Measurements from ENCODE around the gene GORAB.
A peak's percentile ranks its signal among the peaks of the same experiment; 100 is the strongest.

GORAB gene

DNA sequence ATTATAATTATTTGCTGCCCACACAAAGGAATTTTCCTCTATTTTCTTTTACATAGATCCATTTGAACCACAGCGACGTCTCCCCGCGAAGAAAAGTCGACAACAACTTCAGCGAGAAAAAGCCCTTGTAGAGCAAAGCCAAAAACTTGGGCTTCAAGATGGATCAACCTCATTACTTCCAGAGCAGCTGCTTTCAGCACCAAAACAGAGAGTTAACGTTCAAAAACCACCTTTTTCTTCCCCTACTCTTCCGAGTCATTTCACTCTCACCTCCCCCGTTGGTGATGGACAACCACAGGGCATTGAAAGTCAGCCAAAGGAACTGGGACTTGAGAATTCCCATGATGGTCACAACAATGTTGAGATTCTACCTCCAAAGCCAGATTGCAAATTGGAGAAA is 7.2 kb downstream of the GORAB start:
- no peak for DNase-seq

DNA sequence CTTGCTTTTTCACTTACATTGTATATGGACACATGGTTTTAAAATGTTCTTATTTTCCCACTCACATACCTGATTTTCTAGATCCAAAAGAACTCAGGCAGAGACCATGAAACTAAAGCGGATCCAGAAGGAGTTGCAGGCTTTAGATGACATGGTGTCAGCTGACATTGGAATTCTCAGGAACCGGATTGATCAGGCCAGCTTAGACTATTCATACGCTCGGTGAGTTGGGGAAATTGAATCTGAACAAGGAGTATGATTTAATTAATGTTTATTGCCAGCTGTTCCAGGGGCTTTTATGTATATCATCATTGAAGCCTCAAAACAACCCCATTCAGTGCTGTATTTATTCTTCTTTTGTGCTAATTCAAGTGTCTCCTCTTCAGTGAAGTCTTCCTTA is 12.7 kb downstream of the GORAB start:
- no peak for DNase-seq

DNA sequence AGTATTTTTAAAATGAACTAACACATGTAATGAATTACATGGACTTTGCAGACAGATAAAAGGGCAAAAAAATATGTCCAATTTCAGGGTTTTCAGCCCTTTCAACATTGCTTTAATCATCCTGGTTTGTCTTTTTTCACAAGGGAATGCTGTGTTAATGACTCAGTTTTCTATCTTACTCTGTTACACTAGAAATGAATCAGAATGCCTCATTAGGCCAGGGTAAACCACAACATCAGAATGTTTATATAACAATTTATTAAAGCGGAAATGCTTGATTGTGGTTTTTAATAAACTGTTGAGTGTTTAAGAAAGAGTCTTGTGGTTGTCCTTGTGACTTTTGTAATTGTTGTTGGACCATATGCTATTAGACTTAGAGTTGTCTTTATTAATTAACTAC is 13.5 kb downstream of the GORAB start:
- DNase-seq: no peak

DNA sequence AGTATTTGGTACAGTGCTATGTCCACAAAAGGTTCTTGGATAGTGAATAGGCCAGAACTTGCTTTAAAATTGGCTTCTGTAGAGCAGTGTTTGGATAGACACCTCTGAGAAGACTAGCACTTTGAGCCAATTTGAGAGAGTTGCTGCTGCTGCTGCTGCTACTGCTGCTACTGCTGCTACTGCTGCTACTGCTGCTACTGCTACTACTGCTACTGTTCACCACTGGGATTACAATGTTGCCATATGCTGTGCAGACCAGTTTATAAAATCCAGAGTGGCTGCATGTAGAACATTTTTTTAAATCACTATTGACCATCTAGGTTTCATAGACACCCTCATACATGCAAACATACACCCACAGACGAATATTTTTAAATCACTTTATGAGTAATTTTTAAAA is 15.3 kb downstream of the GORAB start:
- no peak for DNase-seq

DNA sequence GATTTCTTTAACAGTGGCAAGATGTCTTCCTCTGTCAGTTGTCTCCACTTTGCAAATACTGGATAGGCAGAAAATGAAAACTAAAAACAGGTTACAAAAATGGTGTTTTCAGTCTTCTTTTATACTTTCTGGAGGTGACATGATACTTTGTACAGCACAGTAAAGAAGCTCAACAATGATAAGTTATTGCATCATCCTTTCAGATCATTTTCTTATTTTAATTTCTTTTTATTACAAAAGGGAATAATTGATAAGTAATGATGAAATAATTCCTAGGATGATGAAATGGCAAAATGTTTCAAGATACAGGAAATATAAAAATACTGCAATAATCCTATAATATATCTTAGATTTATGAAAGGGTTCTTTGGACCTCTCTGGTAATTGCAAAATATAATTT is 16.5 kb downstream of the GORAB start:
- DNase-seq: no peak

DNA sequence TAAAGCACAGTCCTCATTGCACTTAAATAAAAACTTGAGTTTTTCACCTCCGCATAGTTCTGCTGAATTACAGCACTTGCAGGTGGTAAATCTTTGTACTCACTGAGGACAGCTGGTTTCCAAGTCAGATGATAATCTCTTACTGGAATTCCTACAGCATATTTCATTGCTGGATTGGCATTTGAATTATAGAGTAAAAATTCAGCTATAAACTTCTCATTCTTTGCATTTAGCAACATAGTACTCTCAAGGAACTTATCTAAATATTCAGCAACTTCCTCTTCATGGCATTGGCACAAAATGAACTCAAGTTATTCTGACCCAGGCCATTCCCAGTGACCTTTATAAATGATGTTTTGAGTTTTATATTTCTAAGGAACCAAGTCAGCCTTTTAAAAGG is 23.4 kb downstream of the GORAB start:
- no peak for DNase-seq

DNA sequence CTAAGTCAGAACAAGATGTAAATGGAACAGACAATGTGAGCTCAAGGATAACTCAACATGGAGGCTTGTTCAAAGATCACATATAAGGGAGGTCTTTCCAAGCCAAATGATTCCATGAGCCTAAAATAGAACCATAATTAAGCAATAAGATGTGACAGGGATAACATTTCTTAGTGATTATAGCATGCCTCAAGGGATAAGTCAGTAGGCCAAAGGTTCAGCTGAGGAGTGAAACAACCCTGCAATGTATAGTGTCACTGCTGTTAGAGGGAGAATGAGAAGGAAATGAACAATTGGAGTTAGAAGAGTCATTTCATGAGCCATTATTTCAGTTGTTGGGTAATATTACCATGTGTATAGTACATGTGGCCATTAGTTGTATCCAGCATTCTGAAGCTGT is 25.0 kb downstream of the GORAB start:
- no peak for DNase-seq

DNA sequence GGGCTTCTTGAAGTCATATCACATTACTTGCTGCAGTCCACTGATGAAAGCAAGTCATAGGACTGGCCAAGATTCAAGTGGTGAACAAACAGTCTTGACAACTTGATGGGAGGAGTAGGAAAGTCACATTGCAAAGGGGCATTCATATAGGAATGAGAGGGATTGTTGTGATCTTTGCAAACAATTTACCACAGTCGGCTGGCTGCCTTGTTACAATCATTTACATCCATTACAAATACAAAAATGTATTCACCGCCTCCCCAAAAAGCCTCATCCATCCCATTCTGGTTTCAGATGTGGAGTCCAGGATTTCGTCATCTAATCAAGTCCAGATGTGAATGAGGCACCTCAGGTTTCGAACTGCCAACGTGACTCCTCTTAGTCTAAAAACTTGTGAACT is 26.8 kb downstream of the GORAB start:
- no peak for DNase-seq

DNA sequence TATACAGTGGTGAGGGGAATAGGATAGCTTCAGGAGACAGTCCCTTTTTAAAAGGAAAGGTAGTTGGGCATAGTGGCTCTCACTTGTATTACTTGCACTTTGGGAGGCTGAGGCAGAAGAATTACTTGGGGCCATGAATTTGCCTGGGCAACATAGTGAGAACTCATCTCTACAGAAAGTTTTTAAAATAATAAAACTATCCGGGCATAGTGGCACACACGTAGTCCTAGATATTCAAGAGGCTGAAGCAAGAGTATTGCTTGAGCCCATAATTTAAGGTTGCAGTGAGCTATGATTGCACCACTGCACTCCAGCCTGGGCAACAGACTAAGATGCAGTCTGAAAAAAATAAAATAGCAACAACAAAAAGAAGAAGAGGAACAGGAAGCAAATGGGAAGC is 27.2 kb downstream of the GORAB start:
- DNase-seq: no peak

DNA sequence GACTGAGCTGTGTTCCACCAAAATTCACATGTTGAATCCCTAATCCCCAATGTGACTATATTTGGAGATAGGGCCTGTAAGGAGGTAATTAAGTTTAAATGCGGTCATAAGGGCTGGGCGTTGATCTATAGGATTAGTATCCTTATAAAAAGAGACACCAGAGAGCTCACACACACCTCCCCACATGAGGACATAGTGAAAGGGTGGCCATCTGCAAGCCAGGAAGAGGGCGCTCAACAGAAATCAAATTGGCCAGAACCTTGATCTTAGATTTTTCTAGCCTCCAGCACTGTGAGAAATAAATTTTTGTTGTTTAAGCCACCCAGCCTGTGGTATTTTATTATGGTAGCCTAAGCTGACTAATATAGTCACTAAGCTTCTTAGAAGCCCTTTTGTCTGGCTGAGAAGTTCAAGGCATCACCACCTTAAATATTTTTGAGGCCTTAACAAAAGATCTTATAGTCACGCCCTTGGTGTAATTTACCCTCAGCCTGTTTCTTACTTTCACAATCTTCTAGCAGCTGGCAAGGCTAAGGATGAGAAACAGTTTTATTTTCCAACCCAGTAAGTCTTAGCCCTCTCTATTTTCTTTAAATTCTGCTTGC is 28.8 kb downstream of the GORAB start:
- no peak for DNase-seq

DNA sequence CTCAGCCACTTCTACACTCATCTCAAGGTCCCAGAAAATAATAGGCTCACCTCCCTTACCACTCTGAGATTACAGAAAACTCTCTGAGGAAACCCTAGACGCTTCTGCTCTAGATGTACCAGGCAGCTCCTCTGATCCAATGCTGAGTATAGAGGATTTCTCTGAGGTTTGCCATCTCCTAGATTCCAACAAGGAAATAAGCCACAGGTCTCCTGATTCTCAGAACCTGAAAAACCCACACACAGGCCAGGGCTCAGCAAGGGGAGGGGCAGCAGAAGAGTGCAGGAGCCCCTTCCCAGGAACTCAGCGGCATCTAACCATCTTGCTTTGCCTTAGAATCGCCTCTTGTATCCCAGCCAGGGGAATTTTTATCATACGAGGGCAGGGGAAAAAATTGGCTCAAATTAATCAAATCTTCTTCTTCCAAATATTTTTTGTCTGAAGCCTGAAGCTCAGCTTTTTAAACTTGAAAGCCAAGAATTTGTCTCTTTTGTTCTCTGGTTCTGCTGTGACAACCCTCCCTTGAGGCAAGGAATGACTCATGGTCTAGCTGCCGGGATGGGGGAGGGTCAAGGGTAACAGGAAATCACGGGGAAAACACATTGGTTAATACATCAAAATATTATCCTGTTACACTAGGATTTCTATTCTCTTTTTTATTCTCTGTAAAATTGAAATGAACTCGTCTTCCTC is 30.8 kb downstream of the GORAB start:
- DNase-seq: peak; percentile 82

DNA sequence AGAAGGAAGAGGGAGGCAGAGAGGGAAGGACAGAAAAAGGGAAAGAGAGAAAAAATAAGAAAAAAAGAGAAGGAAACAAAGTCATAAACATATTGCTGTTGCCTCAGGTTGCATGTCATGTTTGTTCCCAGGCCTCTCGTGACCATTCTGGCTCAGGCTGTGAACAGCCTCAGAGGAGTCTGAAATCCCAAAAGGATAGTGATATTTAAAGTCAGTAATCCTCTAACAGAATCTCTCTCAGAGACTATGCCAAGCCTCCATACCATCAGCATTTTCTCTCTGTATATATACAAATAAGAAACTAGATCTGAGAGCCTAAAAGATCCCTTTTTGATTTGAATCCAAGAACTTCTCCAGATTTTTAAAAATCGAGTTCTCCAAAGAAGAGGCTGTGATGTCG is 35.2 kb downstream of the GORAB start:
- DNase-seq: no peak

DNA sequence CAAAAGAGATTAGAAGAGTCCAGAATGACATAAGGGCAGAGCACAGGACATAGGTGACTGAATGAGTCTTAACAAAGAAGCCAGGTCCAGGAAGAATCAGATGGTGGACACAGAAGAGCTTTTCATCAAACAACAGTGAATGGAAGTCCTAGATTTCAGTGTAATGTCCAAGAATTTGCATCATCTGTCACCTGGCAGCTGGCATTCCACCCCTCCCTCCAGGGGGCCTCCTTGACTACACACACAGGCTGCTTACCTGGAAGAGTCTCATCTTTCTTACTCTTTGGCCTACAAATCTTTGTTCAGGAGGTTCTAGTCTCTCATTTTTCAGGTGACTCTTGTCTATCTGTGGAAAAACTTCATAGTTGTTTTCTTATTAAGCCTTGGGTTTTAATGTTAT is 36.2 kb downstream of the GORAB start:
- no peak for DNase-seq

DNA sequence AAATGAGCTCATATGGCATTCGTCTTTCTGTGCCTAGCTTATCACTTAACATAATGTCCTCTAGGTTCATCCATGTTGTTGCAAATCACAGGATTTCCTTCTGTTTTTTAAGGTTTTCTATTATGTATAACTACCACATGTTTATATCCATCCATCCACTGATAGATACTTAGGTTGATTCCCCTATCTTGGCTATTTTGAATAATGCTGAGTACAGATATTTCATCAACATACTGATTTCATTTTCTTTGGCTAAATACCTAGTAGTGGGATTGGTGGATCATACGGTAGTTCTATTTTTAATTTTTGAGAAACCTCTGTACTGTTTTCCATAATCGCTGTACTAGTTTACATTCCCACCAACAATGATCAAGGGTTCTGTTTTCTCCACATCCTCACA is 45.0 kb downstream of the GORAB start:
- DNase-seq: no peak

DNA sequence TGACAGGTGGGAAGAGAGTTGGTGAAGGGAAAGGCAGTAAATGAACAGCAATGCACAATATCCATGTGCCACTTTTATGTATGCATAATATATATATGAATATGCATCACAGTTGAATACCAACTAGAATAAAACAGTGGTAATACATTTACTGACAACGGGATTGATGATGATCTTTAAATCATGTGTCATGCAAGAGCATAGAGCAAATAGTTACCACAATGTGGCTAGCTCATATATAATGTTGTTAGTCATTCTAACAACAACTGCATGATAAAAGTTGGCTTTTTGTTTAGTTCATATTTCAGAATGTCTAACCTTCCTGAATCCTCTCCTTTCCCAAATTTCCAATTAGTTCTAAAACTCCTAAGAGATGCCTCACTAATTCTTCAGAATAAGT is 46.4 kb downstream of the GORAB start:
- DNase-seq: no peak

DNA sequence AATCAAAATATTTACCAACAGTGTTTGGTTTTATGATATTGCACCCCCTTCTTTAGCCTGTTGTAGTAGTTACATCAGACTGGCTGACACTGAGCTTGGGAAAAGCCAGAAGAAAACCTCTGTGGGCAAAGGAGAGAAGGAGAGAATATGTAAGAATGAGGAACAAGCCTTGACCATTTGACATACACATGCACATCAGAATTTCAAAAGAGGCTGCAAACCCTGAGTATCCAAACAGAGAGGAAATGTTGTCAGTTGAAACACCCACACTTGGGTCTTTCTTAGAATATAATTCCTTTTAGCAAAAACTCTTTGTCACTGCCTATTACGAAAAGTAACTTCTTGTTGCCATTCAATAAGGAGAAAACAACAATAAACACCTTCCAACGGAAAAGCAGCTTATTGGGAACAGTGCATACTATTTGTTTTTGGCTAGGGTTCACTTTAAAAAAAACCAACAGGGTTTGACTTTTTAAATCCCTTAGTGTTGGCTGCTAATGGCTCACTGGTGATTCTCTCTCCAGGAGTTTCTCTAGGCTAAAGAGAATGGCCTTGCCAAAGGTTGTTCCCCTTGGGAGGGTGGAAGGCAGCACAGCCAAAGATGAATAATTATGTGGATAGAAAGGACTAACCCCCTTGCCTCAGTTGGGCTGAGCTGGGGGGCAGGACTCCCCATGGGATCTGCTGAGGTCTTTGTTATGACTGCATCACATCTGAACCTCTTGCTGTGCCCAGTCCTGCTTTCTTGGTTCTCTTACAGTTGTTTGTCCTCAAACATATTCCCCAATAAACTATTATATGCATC is 48.9 kb downstream of the GORAB start:
- DNase-seq: no peak

DNA sequence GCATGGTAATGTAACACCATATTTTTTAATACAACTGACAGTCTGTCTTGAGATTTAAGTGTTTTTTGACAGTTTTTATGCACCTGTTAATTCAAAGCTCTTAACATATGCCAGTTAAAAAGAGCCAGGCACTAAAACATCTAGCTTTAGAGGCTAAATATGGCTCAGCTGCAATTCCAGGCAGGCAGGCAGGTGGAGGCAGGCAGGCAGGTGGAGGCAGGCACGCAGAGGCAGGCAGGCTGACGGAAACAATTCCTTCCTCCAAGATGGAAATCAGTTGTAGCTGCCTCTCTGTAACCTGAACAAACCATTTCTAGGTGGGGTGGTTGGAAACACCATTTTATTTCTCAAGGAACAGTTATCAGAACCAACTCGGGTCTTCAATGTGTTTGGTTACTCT is 51.2 kb downstream of the GORAB start:
- DNase-seq: no peak

DNA sequence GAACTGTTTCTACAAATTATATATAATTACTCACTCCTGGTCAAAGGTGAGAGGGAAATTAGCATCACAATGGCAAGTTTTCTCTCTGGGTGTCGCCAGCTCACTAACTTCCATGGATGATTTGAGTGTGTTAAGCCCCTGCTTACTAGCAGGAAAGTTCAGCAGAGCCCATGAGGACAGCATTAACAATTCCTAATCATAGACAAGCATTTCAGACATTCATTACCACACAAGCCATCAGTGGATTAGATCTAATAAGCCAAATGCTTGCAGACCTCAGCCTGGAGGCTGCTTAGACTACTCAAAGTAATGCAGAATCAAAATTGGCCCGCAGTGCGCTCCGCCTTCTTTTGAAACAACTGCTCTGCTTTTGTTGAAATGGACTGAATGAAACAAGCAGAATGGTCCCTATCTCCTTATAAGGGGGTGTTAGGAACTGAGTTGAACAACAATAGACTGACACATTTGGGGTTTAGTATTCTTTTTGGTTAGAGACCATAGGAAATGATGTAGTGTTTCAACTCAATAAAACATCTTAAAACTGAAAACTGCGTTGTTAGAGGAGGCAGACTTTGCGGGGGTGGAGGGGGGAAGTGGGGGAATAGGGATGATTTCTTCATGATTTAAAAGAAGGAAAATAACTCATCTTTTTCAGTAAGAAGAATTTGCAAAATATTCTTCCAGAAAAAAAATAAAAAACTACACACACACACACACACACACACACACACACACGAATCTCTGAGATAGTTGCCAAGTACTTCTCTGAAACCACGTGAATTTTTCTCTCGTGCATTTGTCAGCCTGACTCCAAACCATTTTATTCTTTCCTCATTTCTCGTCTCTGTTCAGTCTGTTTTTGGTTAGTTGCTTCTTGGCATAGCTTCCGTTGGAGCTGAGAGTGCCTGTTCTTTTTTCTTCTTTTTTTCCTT is 54.6 kb downstream of the GORAB start:
- no peak for DNase-seq

DNA sequence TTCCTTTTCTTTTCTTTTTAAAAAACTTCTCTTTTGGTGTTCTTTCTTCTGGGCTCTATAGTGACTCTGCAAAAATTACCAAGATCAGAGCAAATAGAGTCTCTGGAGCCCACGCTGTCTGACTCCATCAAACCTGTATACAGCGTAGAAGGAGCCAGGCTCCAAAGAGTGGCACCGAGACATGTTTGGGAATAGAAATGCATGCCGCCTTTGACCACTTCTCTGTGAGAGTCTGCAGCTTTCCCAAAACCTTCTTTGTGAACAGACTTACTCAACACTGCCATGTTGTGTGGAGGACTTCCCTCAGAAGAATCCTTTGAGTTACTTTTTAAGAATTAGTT is 55.3 kb downstream of the GORAB start:
- DNase-seq: no peak

DNA sequence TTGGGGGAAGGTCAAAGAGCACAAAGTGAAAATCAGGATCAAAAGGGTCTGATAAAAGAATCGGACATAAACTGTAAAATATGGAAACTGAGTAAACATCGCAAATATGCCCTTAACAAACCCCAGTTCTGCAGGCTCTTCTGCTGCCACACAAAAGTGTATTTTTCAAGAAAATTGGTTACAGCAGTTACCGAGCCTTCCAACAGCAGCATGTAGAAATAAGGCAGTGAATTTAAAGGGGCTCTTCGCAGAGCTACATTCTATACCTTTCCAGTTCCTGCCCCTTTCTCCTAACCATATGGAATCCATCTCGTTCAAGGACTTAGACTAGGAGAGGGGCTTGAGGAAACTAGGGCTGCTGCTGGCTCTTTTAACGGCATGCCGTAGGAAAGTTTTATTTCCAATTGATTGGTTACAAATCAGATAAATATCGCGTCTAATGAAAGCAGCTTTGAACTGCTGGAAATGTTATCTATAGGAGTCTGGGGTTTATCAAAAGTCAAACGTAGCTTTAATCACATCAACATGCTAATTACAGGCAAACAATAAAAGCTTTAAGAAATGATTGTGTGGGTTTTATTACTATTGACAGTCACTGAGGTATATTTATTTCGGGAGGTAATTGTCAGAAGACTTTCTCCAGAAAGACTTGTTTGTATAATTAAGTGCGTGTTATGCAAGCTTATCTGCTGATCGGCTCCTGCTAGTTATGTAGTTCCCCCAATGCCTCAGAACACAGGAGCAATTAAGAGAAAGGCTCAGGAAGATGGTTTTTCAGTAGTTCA is 59.1 kb downstream of the GORAB start:
- DNase-seq: no peak

DNA sequence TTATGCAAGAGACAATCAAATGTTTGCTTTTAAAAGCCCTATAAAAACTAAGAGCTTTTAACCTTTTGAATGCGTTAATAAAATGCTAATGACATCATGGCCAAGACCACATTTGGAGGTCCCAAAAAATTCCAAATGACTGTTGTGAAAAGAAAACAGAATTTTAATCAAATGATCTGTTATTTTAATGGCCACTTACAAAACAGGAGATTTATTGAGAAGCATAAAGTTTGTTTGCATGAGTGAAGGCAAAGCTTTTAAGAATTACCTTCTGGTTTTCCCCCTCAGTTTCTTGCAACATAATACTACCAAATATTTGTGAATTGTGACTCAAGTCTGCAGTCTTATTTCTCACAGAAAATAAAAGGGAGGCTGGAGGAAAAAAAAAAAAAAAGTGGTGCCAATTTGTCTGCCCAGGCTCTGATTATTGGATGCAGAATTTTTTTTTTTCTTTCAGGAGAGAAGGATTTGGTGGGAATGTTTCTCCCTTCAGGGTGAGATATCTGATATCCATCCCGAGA is 60.7 kb downstream of the GORAB start:
- DNase-seq: no peak

Measured in islet precursor cell (in vitro differentiated cells).